Stimulated activated CD4-positive, alpha-beta T cell treated with anti-CD3 and anti-CD28 coated beads, TNF-alpha, amount 100 ng/mL, for 1 hour (primary cell): ENCODE data around the gene BCO1.
A peak's percentile ranks its signal among the peaks of the same experiment; 100 is the strongest.

Experiments used
- DNase-seq, 3 donors: peaks; one replicate each; pipeline ENCODE4 v3.0.0-alpha.2; 2020; ENCODE audit warnings: low read depth in 3 of 3, low spot score in 1 of 3

The BCO1 gene

GRCh38 chr16:81275795-81276194 is 37.3 kb downstream of the BCO1 start:
- no peak for DNase-seq

DNA sequence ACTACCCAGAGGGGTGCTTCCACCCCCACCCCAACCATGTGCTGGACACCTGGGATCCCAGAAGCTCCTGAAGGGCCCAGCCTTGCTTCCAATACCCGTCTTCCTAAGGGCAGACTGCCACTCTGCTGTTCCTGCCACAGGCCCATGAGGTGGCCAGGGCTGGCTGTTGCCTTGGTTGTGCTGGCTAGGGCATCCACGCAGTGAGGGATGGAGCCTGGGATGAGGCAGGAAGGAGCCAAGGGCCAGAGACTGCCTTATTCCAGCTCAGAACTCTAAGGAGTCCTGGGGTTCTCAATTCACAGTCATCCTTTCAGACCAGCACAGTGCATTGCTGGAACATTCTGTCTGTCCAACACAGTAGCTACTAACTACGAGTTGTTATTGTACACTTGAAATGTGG is 37.8 kb downstream of the BCO1 start:
- DNase-seq = no peak

DNA sequence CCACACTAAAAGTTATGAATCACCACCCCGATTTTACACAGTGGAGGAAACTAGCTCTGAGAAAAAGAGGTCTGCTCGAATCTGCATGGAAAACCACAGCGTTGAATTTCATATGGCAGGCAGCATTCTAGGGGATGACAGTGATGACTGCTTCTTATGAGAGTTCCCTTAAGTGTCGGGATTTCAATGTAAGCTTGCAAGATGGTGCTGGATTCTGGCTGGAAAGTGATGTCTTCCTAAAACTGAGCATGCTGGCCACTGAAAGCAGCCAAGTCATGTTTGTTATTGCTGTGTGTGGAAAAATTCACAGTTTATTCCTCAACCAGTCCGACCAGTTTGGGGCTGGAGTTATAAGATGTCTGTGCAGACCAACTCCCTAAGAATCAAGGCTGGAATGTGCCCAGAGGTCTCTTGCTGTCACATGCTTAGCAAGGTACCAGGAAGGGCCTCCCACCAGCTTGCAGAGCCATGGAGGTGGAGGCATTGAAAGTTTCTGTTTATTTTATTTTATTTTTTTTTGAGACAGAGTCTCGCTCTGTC is 39.1 kb downstream of the BCO1 start:
- no peak for DNase-seq

- no peak for DNase-seq
These were observed 40.0 kb downstream of the BCO1 start for GRCh38 chr16:81278526-81278925.

- DNase-seq = no peak
These were observed 40.9 kb downstream of the BCO1 start for GRCh38 chr16:81279392-81279791.

DNA sequence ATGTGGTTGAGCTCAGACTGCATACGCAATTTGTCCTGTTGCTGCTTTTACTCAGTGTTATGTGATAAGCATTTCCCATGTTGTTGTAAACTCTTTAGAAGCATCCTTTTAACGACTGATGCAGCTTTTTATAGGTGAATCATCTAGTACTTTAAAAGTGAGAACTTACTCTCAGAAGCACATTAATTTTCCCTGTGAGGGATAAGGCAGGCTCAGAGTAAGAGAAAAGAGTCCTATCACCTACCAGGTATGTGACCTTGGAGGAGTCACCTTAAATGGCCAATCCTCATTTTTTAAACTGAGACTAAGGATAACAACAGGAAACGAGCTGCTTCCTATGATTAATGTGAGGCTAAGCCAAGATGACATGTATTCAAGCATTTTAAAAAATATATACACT is 41.9 kb downstream of the BCO1 start:
- DNase-seq = no peak

GRCh38 chr16:81283044-81283443 is 44.6 kb downstream of the BCO1 start:
- no peak for DNase-seq

DNA sequence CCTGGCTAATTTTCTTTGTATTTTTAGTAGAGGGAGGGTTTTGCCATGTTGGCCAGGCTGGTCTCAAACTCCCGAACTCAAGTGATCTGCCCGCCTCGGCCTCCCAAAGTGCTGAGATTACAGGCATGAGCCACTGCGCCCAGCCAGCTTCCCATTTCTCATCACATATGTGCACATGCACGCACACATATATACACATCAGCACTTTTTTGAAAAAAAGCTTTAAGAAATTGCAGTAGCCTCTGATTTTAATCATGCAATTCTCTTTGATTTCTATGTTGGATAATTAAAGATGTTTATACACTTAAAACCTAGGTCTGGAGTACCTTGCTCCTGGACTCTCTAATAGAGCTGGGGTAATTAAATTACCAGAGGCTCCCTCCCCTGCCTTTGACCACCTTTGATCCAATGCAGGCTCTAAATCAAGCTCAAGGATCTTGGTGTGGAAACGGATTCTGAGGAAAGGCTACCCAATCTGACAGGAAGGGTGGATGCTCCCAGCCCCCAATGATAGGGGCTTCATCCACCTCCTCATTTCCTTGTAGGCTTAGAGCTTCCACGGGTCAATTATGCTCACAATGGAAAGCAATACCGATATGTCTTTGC is 46.6 kb downstream of the BCO1 start:
- no peak for DNase-seq

- DNase-seq = no peak
These were observed 47.7 kb downstream of the BCO1 start for GRCh38 chr16:81286190-81286589.

GRCh38 chr16:81291117-81291516 is 52.6 kb downstream of the BCO1 start:
- no peak for DNase-seq

DNA sequence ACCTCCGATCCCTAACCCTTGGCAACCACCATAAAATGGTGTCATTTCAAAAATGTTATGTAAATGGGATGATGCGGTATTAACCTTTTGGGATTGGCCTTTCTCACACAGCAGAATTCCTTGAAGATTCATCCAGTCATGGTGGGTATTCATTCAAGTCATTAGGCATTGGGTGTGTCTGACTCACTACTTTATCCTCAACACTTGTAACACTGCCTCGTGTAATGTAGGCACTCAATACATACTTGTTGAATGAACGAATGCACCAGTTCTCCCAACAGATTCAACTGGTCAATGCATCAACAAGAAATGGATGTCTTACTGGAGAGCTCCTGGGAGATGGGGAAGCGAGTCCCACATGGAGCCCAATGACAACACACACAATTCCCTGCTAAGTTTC is 54.4 kb downstream of the BCO1 start:
- no peak for DNase-seq

DNA sequence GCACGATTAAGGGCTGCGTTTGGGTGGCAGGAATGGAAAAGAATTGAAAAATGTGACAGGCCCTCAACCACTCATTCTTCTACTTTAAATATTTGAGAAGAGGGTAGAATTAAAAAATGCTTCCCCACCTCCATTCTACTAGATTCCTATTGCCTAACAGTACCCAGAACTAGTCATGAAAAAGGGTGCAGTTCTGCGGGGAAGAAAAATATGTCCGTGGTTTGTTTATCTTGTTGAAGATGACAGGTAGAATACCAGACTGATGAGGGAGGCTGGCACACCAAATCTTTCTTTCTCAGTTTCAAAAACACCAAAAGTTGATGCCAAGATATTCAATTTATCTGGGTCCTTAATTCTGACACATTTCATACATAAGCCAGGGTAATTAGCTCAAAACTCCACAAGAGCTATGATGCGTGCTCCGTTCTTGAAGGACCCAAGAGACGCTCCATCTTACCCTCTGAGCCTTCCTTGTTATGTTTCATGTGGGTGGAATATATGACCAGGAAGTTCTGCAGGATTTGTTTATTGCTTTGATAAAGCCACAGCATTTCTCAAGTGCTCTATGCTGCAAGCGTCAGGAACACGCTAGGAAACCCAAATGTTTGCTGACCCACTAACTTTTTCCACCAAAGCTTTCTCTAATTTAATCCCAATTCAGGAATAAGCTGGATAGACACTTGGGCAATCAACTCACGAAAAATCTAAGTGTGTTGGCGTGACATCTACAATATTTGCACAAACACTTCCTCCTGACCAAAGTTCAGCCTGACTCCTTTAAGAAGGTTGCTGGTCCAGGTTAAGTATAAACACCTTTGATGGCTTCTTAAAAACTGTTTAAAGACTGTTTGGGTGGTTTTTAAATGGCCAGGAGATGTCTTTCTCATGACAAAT is 55.7 kb downstream of the BCO1 start:
- DNase-seq = no peak

GRCh38 chr16:81296631-81297030 is 58.1 kb downstream of the BCO1 start:
- no peak for DNase-seq

- no peak for DNase-seq
These were observed 69.3 kb downstream of the BCO1 start for GRCh38 chr16:81307770-81308169.

GRCh38 chr16:81310045-81310644 is 71.7 kb downstream of the BCO1 start:
- DNase-seq = no peak

DNA sequence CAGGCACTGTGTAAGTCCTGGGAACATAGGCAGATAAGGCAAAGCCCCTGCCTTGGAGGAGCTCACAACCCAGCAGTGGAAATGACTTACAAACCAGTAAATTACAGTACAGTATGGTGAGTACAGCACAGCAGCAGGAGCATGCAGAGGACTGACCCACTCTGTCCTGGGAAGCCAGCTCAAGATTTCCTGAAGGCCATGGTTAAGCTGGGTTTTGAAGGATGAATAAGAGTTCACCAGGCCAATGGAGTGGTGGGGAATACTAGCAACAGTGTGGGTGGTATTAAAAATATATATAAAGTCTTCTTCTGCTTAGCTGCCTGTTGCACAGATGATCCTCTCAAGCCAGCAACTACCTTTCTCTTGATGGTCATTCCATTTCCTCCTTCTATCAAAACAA is 73.3 kb downstream of the BCO1 start:
- DNase-seq = no peak

DNA sequence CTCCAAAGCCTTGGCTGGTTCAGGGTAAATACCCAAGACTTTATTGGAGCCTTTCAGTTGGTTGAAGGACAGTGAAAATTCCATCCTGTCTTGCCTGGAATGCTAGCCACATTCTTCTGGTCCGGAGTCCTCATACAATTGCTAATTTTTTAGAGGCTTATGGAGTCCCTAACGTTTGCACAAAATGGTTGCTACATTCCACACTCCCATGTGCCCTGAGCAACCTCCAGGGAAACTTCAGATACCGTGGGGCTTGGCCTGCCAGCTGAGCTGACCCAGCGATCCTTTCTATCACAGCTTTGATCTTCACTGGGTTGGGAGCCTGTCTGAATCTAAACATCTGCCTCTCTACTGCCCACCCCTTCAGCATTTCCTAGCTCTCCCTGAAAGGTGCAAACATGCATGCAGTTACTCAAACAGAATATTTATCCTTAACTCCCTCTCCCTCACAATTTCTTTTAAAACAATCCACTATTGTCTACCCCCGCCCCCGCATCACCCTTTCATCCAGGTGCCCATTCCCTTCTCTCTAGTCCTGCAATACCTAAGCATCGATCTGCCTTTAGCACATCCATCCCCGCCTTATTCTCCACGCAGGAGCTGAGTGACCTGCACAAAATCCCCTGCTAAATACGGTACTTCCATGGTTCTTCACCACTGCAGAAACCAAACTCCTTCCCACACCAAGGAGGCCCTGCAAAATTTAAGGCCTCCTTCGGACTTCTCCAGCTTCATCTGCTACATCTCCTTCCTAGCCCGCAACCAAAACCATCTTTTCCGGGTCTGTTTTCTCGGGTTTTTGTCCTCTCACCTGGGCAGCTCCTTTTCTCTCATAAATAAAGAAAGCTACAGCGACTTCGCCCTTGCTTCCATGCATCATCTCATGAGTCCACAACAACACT is 75.5 kb downstream of the BCO1 start:
- DNase-seq = no peak

GRCh38 chr16:81314603-81315270 is 76.2 kb downstream of the BCO1 start, which contains the start of gene GAN:
GAN (plus strand) TSS chr16:81314962; CDS start chr16:81315114, 152 bp downstream.
- DNase-seq = peak; percentile 77 to 87 (median 86)

GRCh38 chr16:81315271-81316175 is 77.0 kb downstream of the BCO1 start:
- peak in 1 of 3 donors; percentile 17 for DNase-seq
